K562 (cell line): ENCODE measurements around the gene APC2. TPM values are rescaled to one million over a fixed set of nuclear protein-coding genes. Genes with fewer than 3 reads are reported as not detected.

Experiments used
- ZNF12 ChIP-seq: sonication (generic); formaldehyde crosslinking; IDR thresholded peaks from 2 replicates; pipeline ENCODE4 v1.4.0; 2020; ENCODE audit warnings: mild to moderate bottlenecking, missing genetic modification reagents
- polyA plus RNA-seq, 8 experiments: library from polyadenylated mRNA; depleted of rRNA in 4 of 8; stranded (reverse) in 5 of 8; unstranded in 3 of 8; fragments of >200 nt; fragmentation: Nextera tagmentation in 2 of 8; fragmentation: Illumina TruSeq in 1 of 8; extraction: Ambion mirVana in 2 of 8; extraction: Trizol in 1 of 8; gene quantifications; 2 replicates each; pipeline versions ENCODE4 v1.2.1 to v1.2.3, GENCODE V29; 2011 to 2014; ENCODE audit warnings: inconsistent platforms in 1 of 8, missing spikeins in 1 of 8
- total RNA-seq, 7 experiments: library from RNA; depleted of rRNA in 6 of 7; stranded (reverse); fragments of >200 nt in 6 of 7; fragmentation: Illumina TruSeq in 2 of 7; extraction: Trizol in 2 of 7; gene quantifications; 2 replicates each; pipeline versions ENCODE4 v1.2.1 to v1.2.3, GENCODE V29; 2011 to 2021; ENCODE audit warnings: low replicate concordance in 1 of 7
- TF ChIP-seq, protein P1 (sequence below): fragments of 450-650 bp; IDR thresholded peaks from 2 replicates; pipeline ENCODE4 v1.6.1; 2016; ENCODE audit warnings: low read depth

The APC2 gene
- total and polyA plus RNA-seq, 9 of the 15 experiments (the other 6 are each of a cell fraction or from before 2014, with no cell fraction given): 0.01 to 0.40 (median 0.05) TPM; not detected in 3

DNA sequence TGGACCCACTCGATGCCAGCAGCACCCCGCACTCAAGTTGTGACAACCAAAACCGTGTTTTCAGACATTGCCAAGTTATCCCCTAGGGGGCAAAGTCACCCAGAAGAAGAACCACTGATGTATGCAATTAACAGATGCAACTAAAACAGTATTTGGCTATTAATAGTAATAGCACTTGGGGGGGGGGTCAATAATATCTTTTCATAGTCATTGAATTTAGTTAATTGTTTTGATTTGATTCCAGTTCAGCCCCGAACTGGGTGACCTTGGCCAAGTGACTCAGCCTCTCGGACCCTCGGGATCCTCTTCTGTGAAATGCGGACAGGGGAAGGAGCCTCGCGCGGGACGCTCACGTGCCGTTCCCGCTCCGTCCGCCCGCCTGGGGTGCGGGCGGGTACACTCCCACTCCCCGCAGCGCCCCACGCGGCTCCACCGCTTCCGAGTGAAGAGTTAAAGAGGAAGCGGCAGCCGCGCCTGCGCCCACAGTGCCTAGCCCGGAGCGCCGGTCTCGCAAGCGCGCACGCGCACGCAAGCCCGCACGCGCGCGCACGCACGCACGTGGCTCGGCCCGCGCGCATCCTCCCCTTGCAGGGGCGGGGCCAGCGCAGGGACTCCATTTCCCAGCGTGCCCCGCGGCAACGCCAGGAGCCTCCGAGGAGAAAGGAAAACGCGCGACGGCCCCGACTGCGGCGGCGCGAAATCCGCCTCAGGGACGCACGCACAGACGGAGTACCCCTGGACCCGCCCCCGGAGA lies 43.0 kb upstream of the APC2 start (continued):
- TF ChIP-seq, protein P1, sequence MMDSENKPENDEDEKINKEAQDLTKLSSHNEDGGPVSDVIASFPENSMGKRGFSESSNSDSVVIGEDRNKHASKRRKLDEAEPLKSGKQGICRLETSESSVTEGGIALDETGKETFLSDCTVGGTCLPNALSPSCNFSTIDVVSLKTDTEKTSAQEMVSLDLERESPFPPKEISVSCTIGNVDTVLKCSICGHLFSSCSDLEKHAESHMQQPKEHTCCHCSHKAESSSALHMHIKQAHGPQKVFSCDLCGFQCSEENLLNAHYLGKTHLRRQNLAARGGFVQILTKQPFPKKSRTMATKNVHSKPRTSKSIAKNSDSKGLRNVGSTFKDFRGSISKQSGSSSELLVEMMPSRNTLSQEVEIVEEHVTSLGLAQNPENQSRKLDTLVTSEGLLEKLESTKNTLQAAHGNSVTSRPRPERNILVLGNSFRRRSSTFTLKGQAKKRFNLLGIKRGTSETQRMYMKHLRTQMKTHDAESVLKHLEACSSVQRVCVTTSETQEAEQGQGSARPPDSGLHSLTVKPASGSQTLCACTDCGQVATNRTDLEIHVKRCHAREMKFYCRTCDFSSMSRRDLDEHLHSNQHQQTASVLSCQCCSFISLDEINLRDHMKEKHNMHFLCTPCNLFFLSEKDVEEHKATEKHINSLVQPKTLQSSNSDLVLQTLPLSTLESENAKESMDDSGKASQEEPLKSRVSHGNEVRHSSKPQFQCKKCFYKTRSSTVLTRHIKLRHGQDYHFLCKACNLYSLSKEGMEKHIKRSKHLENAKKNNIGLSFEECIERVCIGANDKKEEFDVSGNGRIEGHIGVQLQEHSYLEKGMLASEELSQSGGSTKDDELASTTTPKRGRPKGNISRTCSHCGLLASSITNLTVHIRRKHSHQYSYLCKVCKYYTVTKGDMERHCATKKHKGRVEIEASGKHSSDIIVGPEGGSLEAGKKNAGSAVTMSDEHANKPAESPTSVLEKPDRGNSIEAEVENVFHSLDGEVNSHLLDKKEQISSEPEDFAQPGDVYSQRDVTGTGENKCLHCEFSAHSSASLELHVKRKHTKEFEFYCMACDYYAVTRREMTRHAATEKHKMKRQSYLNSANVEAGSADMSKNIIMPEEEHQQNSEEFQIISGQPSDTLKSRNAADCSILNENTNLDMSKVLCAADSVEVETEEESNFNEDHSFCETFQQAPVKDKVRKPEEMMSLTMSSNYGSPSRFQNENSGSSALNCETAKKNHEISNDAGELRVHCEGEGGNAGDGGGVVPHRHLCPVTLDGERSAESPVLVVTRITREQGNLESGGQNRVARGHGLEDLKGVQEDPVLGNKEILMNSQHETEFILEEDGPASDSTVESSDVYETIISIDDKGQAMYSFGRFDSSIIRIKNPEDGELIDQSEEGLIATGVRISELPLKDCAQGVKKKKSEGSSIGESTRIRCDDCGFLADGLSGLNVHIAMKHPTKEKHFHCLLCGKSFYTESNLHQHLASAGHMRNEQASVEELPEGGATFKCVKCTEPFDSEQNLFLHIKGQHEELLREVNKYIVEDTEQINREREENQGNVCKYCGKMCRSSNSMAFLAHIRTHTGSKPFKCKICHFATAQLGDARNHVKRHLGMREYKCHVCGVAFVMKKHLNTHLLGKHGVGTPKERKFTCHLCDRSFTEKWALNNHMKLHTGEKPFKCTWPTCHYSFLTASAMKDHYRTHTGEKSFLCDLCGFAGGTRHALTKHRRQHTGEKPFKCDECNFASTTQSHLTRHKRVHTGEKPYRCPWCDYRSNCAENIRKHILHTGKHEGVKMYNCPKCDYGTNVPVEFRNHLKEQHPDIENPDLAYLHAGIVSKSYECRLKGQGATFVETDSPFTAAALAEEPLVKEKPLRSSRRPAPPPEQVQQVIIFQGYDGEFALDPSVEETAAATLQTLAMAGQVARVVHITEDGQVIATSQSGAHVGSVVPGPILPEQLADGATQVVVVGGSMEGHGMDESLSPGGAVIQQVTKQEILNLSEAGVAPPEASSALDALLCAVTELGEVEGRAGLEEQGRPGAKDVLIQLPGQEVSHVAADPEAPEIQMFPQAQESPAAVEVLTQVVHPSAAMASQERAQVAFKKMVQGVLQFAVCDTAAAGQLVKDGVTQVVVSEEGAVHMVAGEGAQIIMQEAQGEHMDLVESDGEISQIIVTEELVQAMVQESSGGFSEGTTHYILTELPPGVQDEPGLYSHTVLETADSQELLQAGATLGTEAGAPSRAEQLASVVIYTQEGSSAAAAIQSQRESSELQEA: no peak; the same call in 1 of the 2 replicates
- TF ChIP-seq ZNF12: no peak
- TF ChIP-seq, all 486 proteins: peak for 168
